Glutamatergic neuron (in vitro differentiated cells): Measurements from ENCODE around the gene HEATR1. TPM values are rescaled to one million over a fixed set of nuclear protein-coding genes. Genes with fewer than 3 reads are reported as not detected.
"Not testable (repeated sequence)": the region's sequence is repeated elsewhere in the genome, so short reads cannot be mapped to it uniquely, and the experiment has no call there.

Source experiments
- DNase-seq: peaks from one replicate; pipeline ENCODE4 v3.0.0; 2022
- H3K27ac Mint-ChIP-seq: one replicate; pipeline ENCODE4 v1.8.0; 2020; ENCODE audit warnings: mild to moderate bottlenecking, mixed read lengths, inconsistent platforms; ENCODE audit not compliant: unreplicated experiment
- H3K27me3 Mint-ChIP-seq: one replicate; pipeline ENCODE4 v1.8.0; 2020; ENCODE audit warnings: mild to moderate bottlenecking, moderate library complexity, mixed read lengths, inconsistent platforms; ENCODE audit not compliant: unreplicated experiment
- H3K36me3 Mint-ChIP-seq: one replicate; pipeline ENCODE4 v1.8.0; 2020; ENCODE audit warnings: mild to moderate bottlenecking, mixed read lengths, inconsistent platforms; ENCODE audit not compliant: unreplicated experiment
- H3K4me1 Mint-ChIP-seq: one replicate; pipeline ENCODE4 v1.8.0; 2020; ENCODE audit warnings: mild to moderate bottlenecking, low read depth, mixed read lengths, inconsistent platforms; ENCODE audit not compliant: unreplicated experiment
- H3K4me3 Mint-ChIP-seq: one replicate; pipeline ENCODE4 v1.8.0; 2020; ENCODE audit warnings: mild to moderate bottlenecking, mixed read lengths, inconsistent platforms; ENCODE audit not compliant: unreplicated experiment
- H3K9me3 Mint-ChIP-seq: one replicate; pipeline ENCODE4 v1.8.0; 2020; ENCODE audit warnings: mild to moderate bottlenecking, moderate library complexity, mixed read lengths, inconsistent platforms; ENCODE audit not compliant: unreplicated experiment
- total RNA-seq: library from RNA; stranded (reverse); fragmentation: NEBNext Ultra II Directional; extraction: Animal tissue kit (Norgen Biotek cat#: 25700); gene quantifications from one replicate; pipeline ENCODE4 v1.2.1, GENCODE V29; 2021; ENCODE audit not compliant: unreplicated experiment
- TF ChIP-seq, protein P1 (sequence below): fragments of 200-600 bp; sonication (generic); IDR thresholded peaks from one replicate; pipeline ENCODE4 v1.5.0; 2021; ENCODE audit not compliant: partially characterized antibody, unreplicated experiment

Gene HEATR1
- total RNA-seq, 1 donor from 2014 or later, result 31.7 TPM

DNA sequence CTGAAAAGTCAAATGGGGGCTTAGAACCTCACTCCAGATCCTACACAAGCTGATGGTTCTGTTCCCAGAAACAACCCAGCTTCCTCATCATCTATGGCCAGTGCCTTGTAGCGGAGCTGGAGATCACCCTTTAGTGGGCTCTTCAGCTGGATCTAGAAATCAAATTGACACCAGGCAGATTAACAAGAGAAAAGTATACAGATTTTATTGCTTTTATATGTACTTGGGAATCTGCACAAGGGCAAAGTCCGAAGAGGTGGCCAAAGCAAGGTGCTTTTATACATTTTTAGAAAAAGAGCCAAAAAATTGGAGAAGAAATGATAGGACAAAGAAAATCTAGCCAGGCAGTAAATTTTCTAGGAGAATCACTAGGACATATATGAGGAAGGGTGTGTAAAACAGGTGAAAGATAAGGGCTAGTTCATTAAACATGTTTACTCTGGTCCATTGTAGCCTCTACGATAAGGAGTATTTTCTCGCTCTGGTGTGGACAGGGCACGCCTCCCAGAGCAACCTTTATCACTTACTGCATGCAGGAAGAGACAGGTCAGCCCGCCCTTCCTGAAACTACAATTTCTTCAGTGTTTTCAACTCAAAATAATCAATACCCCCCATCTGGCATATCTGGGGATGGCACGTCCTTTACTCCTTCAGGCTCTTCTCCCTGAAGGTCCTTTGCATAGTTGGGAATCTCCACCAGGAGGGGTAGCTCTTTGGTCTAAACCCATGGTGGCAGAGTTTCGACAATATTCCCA is 94.5 kb downstream of the HEATR1 start:
- H3K4me1 Mint-ChIP-seq, result no peaks in the 10 kb centered on the region
- H3K4me3 Mint-ChIP-seq, result no peak overlapping the region
- H3K27ac Mint-ChIP-seq, result no peak overlapping the region
- no peak for DNase-seq
- peaks cover 6% of the 10 kb centered on the region for H3K27me3 Mint-ChIP-seq
- TF ChIP-seq, protein P1, sequence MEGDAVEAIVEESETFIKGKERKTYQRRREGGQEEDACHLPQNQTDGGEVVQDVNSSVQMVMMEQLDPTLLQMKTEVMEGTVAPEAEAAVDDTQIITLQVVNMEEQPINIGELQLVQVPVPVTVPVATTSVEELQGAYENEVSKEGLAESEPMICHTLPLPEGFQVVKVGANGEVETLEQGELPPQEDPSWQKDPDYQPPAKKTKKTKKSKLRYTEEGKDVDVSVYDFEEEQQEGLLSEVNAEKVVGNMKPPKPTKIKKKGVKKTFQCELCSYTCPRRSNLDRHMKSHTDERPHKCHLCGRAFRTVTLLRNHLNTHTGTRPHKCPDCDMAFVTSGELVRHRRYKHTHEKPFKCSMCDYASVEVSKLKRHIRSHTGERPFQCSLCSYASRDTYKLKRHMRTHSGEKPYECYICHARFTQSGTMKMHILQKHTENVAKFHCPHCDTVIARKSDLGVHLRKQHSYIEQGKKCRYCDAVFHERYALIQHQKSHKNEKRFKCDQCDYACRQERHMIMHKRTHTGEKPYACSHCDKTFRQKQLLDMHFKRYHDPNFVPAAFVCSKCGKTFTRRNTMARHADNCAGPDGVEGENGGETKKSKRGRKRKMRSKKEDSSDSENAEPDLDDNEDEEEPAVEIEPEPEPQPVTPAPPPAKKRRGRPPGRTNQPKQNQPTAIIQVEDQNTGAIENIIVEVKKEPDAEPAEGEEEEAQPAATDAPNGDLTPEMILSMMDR, result peak; percentile 7
- H3K36me3 Mint-ChIP-seq, result no peaks in the 10 kb centered on the region
- peaks cover 2% of the 10 kb centered on the region for H3K9me3 Mint-ChIP-seq

DNA sequence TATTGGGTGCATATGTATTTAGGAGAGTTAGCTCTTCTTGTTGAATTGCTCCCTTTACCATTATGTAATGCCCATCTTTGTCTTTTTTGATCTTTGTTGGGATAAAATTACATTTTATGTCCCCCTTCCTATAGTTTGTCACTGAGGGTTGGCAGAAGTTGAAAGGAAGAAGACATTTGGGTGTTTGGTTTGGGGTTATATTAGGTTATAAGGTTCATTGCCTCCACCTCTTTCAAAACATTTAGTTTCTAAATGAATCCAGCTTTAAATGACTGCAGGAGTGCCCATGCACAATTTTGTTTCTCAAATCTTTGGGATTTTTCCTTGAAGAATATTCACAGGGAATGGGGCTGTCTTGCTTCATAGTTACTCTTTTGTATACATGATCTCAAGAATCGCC is 95.1 kb downstream of the HEATR1 start:
- H3K27me3 Mint-ChIP-seq, result peaks cover 8% of the 10 kb centered on the region
- DNase-seq, result no peak
- H3K4me3 Mint-ChIP-seq, result no peak overlapping the region
- no peaks in the 10 kb centered on the region for H3K36me3 Mint-ChIP-seq
- no peaks in the 10 kb centered on the region for H3K4me1 Mint-ChIP-seq
- H3K27ac Mint-ChIP-seq, result no peak overlapping the region
- TF ChIP-seq, protein P1, result no peak
- H3K9me3 Mint-ChIP-seq, result peaks cover 2% of the 10 kb centered on the region

DNA sequence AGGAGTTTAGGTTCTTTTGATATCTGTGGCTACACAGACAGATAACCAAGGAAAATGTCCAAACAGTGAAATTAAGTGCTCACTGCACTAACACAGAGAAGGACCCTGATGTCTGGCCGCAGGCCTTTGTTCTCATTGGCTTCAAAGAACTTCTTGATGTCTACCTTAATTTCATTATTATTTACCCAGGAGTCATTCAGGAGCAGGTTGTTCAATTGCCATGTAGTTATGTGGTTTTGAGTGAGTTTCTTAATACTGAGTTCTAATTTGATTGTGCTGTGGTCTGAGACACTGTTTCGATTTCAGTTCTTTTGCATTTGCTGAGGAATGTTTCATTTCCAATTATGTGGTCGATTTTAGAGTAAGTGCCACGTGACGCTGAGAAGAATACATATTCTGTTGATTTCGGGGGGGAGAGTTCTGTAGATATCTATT is 95.7 kb downstream of the HEATR1 start:
- no peak overlapping the region for H3K27ac Mint-ChIP-seq
- TF ChIP-seq, protein P1, result no peak
- DNase-seq, result no peak
- peaks cover 2% of the 10 kb centered on the region for H3K9me3 Mint-ChIP-seq
- H3K4me1 Mint-ChIP-seq, result no peaks in the 10 kb centered on the region
- H3K27me3 Mint-ChIP-seq, result peaks cover 8% of the 10 kb centered on the region
- H3K36me3 Mint-ChIP-seq, result no peaks in the 10 kb centered on the region
- H3K4me3 Mint-ChIP-seq, result no peak overlapping the region

DNA sequence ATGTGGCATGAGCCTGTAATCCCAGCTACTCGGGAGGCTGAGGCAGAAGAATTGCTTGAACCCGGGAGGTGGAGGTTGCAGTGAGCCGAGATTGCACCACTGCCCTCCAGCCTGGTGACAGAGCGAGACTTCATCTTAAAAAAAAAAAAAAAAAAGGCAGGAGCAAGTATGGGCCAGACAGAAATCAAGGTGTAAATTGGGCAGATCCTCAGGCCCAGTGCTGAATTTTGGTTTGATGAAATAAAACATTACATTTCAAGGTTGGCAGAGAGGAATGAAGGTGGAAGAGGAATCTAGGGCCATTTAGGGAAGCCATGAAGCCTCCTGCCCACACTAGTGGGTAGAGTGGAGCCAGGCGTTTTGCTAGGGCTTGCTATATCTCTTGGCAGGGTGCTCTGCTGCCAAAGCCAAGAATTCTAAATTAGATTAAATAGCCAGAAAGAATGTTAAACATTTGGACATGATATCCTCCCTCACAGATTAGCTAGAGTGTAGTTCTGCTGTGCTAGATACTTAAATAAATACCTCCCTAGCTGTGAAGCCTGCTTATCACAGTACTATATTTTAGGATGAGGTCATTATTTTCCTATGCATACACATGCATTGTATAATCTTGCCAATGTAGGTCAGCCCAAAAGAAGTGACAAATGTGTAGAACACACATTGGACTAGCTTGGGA is 97.2 kb downstream of the HEATR1 start:
- H3K27ac Mint-ChIP-seq, result no peak overlapping the region
- H3K4me1 Mint-ChIP-seq, result no peaks in the 10 kb centered on the region
- no peak for DNase-seq
- H3K36me3 Mint-ChIP-seq, result no peaks in the 10 kb centered on the region
- TF ChIP-seq, protein P1, result no peak
- no peak overlapping the region for H3K4me3 Mint-ChIP-seq
- H3K27me3 Mint-ChIP-seq, result peaks cover 5% of the 10 kb centered on the region
- H3K9me3 Mint-ChIP-seq, result peaks cover under 1% of the 10 kb centered on the region

DNA sequence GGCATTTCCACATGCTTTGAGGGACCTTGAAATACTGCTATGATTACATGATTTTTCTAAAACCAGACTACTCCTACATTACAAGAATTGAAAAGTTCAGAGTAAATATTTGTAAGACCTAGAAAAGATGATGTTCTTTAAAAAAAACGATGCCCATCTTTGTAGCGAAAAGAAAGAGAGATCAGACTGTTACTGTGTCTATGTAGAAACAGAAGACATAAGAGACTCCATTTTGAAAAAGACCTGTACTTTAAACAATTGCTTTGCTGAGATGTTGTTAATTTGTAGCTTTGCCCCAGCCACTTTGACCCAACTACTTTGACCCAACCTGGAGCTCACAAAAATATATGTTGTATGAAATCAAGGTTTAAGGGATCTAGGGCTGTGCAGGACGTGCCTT is 100.0 kb downstream of the HEATR1 start:
- not testable (repeated sequence) for H3K4me3 Mint-ChIP-seq, H3K4me1 Mint-ChIP-seq, H3K9me3 Mint-ChIP-seq, DNase-seq, H3K36me3 Mint-ChIP-seq, H3K27me3 Mint-ChIP-seq, H3K27ac Mint-ChIP-seq
